ENCODE data around the gene SRGAP3. TPM values are rescaled to one million over a fixed set of nuclear protein-coding genes. Genes with fewer than 3 reads are reported as not detected.

Gene SRGAP3
- total RNA-seq, 4 donors from 2014 or later: 6.7 to 24.8 (median 19.7) TPM

- TF ChIP-seq CTCF (IDR thresholded peaks at IDR 0.05) (no peak), POLR2A (IDR thresholded peaks at IDR 0.05) (no peak)
- Histone ChIP-seq H3K27me3 (no peaks in the 10 kb centered on the region), H3K9me3 (peaks cover 0 to 4% (median 0%) of the 10 kb centered on the region in 4 donors), H3K4me1 (peaks cover 0 to 7% (median 0%) of the 10 kb centered on the region in 4 donors), H3K4me3 (no peak overlapping the region), H3K27ac (no peak overlapping the region), H3K36me3 (no peaks in the 10 kb centered on the region)
- DNase-seq: no peak
Measured at GRCh38 chr3:8983591-8983990, 265.9 kb downstream of the SRGAP3 start.

GRCh38 chr3:8983026-8983425, 266.4 kb downstream of the SRGAP3 start:
- no peak for TF ChIP-seq CTCF (IDR thresholded peaks at IDR 0.05)
- no peak for TF ChIP-seq POLR2A (IDR thresholded peaks at IDR 0.05)
- H3K36me3 ChIP-seq: no peaks in the 10 kb centered on the region
- H3K9me3 ChIP-seq: peaks cover 0 to 4% (median 0%) of the 10 kb centered on the region in 4 donors

GRCh38 chr3:8982509-8982908, 266.9 kb downstream of the SRGAP3 start:
- Histone ChIP-seq H3K27ac (peak overlapping the region in 1 of 4 donors; percentile 48), H3K4me1 (peaks cover 0 to 7% (median 0%) of the 10 kb centered on the region in 4 donors), H3K9me3 (peaks cover 0 to 4% (median 0%) of the 10 kb centered on the region in 4 donors), H3K27me3 (no peaks in the 10 kb centered on the region), H3K4me3 (no peak overlapping the region), H3K36me3 (no peaks in the 10 kb centered on the region)
- TF ChIP-seq CTCF (IDR thresholded peaks at IDR 0.05) (no peak), POLR2A (IDR thresholded peaks at IDR 0.05) (no peak)
- no peak for DNase-seq

More at GRCh38 chr3:8983026-8983425, 266.4 kb downstream of the SRGAP3 start:
- no peak for DNase-seq
- Histone ChIP-seq H3K27ac (no peak overlapping the region), H3K27me3 (no peaks in the 10 kb centered on the region), H3K4me3 (no peak overlapping the region), H3K4me1 (peaks cover 0 to 7% (median 0%) of the 10 kb centered on the region in 4 donors)

GRCh38 chr3:8981700-8982099, 267.7 kb downstream of the SRGAP3 start:
- peaks cover 0 to 4% (median 0%) of the 10 kb centered on the region in 4 donors for H3K9me3 ChIP-seq
- peak overlapping the region in 1 of 4 donors; percentile 48 for H3K27ac ChIP-seq
- H3K4me3 ChIP-seq: no peak overlapping the region
- H3K36me3 ChIP-seq: no peaks in the 10 kb centered on the region
- TF ChIP-seq CTCF (IDR thresholded peaks at IDR 0.05): no peak
- no peak for TF ChIP-seq POLR2A (IDR thresholded peaks at IDR 0.05)
- no peaks in the 10 kb centered on the region for H3K27me3 ChIP-seq
- peak in 1 of 3 donors; percentile 65 for DNase-seq
- H3K4me1 ChIP-seq: peaks cover 0 to 7% (median 0%) of the 10 kb centered on the region in 4 donors

GRCh38 chr3:8981296-8981695, 268.1 kb downstream of the SRGAP3 start:
- no peak overlapping the region for H3K4me3 ChIP-seq
- peaks cover 0 to 7% (median 0%) of the 10 kb centered on the region in 4 donors for H3K4me1 ChIP-seq
- H3K36me3 ChIP-seq: no peaks in the 10 kb centered on the region
- DNase-seq: no peak
- no peak overlapping the region for H3K27ac ChIP-seq
- TF ChIP-seq CTCF (IDR thresholded peaks at IDR 0.05) (no peak), POLR2A (IDR thresholded peaks at IDR 0.05) (no peak)
- H3K27me3 ChIP-seq: no peaks in the 10 kb centered on the region
- H3K9me3 ChIP-seq: peaks cover 0 to 4% (median 0%) of the 10 kb centered on the region in 4 donors
